ENCODE data around the gene GALNT1.

GALNT1 gene

GRCh38 chr18:35728676-35729075 lies 147.1 kb downstream of the GALNT1 start:
- no peak for DNase-seq

- no peak for DNase-seq
Measured at GRCh38 chr18:35729991-35730668, 148.6 kb downstream of the GALNT1 start.

- DNase-seq = no peak
Measured at GRCh38 chr18:35730691-35731370, 149.3 kb downstream of the GALNT1 start.

- no peak for DNase-seq
Measured at GRCh38 chr18:35731701-35732100, 150.2 kb downstream of the GALNT1 start.

GRCh38 chr18:35732162-35732561 lies 150.6 kb downstream of the GALNT1 start:
- DNase-seq = no peak

- DNase-seq = no peak
Measured at GRCh38 chr18:35732636-35733035, 151.1 kb downstream of the GALNT1 start.

GRCh38 chr18:35733408-35733807 lies 151.9 kb downstream of the GALNT1 start:
- DNase-seq = no peak

- no peak for DNase-seq
Measured at GRCh38 chr18:35736696-35737095, 155.2 kb downstream of the GALNT1 start.

- no peak for DNase-seq
Measured at GRCh38 chr18:35739778-35740177, 158.2 kb downstream of the GALNT1 start.

- no peak for DNase-seq
Measured at GRCh38 chr18:35740656-35741055, 159.1 kb downstream of the GALNT1 start.

GRCh38 chr18:35743916-35744315 lies 162.4 kb downstream of the GALNT1 start:
- DNase-seq = no peak

- DNase-seq = no peak
Measured at GRCh38 chr18:35745814-35746213, 164.3 kb downstream of the GALNT1 start.

GRCh38 chr18:35746826-35747339 lies 165.3 kb downstream of the GALNT1 start:
- no peak for DNase-seq

GRCh38 chr18:35747894-35748472 lies 166.4 kb downstream of the GALNT1 start:
- DNase-seq = no peak

GRCh38 chr18:35749701-35750100 lies 168.2 kb downstream of the GALNT1 start:
- DNase-seq = no peak

- DNase-seq = no peak
Measured at GRCh38 chr18:35750929-35751328, 169.4 kb downstream of the GALNT1 start.

GRCh38 chr18:35753306-35753910 lies 171.9 kb downstream of the GALNT1 start:
- DNase-seq = no peak

- no peak for DNase-seq
Measured at GRCh38 chr18:35754464-35754863, 172.9 kb downstream of the GALNT1 start.

GRCh38 chr18:35755369-35755768 lies 173.8 kb downstream of the GALNT1 start:
- DNase-seq = no peak

- DNase-seq = peak in 3 of 5 experiments; percentile 17 to 48 (median 19)
Measured at GRCh38 chr18:35756506-35757117, 175.1 kb downstream of the GALNT1 start.
